NCI-H69 (cell line): ENCODE data around the gene TWNK.
A peak's percentile ranks its signal among the peaks of the same experiment; 100 is the strongest.
"Not testable (repeated sequence)": the region's sequence is repeated elsewhere in the genome, so short reads cannot be mapped to it uniquely, and the experiment has no call there.

ENCODE experiments used
- DNase-seq: peaks from one replicate; lab custom pipeline; 2025; lab: John Stamatoyannopoulos, UW

The TWNK gene

GRCh38 chr10:101030496-101031127, 43.3 kb downstream of the TWNK start:
- no peak for DNase-seq

- peak; percentile 92 for DNase-seq
Observed at GRCh38 chr10:101031128-101031795, 43.9 kb downstream of the TWNK start, which contains the start of the genes PDZD7 and SFXN3. Gene PDZD7, minus strand, starts transcription at chr10:101031129. Its CDS starts 910 bp downstream, at chr10:101030219. Gene SFXN3, plus strand, starts transcription at chr10:101031234. Its CDS starts 3,461 bp downstream, at chr10:101034695.

DNA sequence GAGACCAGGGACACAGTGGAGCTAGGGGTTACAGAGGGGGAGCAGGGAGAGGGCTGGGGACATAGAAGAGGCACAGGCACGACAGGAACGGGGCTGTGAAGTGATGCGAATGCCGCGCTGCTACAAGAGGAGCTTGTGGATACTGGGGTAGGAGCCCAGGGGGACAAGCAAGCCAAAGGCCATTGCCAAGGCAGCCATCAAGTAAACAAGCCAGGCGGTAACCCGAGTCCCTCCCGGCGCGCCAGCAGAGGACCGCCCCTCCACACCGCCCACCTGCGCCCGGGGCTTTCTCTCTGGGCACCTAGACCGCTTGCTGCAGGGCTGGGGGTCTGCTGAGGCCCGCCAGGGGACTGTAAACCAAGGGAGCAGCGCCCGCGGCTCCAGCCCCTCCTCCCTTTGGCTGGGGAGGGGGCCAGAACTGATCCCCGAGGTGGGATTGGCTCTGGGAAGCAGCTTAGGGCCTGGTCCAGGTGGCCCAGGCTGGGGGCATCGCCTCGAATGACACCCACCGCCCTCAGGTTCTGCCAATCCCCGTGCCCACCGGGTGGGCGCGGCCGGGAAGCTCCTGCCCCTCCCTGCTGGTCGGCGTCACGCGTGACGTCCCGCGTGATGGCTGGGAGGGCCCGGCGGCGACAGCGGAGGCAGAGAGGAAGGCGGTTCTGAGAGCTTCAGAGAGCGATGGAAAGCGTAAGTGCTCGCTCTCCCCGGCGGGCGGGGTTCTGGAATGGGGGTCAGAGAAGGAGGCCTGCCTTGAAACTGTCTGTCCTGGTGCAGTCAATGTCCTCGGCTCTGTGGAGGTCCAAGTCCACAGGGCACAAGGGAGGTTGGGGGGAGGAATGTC, 44.7 kb downstream of the TWNK start:
- DNase-seq: peak; percentile 52

GRCh38 chr10:101032637-101033224, 45.4 kb downstream of the TWNK start:
- DNase-seq: peak; percentile 63

GRCh38 chr10:101033276-101033675, 45.9 kb downstream of the TWNK start:
- no peak for DNase-seq

- DNase-seq: not testable (repeated sequence)
Observed at GRCh38 chr10:101034404-101034803, 47.1 kb downstream of the TWNK start.

GRCh38 chr10:101035314-101035713, 48.0 kb downstream of the TWNK start:
- DNase-seq: no peak

GRCh38 chr10:101035916-101036702, 48.8 kb downstream of the TWNK start:
- no peak for DNase-seq

DNA sequence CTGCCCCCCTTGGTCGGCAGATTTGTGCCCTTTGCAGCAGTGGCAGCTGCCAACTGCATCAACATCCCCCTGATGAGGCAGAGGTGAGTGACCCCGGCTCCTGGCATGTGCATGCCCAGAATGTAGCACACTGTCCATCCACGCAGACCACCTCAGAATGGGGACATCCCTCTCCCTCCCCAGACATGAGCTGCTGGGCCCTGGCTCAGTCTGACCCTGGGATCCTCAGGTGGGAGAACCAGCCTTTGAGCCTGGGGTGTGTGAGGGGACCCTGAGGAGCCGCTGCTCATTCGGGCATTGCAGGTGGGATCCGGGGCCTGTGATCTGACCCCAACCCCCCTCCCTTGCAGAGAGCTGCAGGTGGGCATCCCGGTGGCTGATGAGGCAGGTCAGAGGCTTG, 49.4 kb downstream of the TWNK start:
- DNase-seq: no peak

- no peak for DNase-seq
Observed at GRCh38 chr10:101038484-101038883, 51.1 kb downstream of the TWNK start.

- DNase-seq: no peak
Observed at GRCh38 chr10:101040061-101040460, 52.7 kb downstream of the TWNK start.

- DNase-seq: no peak
Observed at GRCh38 chr10:101040851-101041250, 53.5 kb downstream of the TWNK start.

DNA sequence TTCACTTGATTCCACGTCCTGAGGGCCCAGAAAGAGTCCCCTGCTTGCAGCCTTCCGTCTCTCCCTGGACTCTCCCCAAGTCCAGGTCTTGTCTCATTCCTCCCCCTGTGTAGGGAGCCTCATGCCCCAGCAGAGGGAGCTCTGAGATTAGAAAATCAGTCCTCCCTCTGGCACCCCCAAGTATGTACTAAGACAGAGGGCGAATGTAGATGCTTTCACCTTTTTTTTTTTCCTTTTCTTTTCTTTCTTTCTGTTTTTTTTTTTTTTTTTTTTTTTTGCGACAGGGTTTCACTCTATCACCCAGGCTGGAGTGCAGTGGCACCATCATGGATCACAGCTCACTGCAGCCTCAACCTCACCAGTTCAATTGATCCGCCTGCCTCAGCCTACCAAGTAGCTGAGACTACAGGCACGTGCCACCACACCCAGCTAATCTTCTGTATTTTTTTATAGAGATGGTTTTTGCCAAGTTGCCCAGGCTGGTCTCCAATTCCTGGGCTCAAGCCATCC, 54.0 kb downstream of the TWNK start:
- DNase-seq: peak; percentile 75

GRCh38 chr10:101042118-101042517, 54.8 kb downstream of the TWNK start:
- no peak for DNase-seq

DNA sequence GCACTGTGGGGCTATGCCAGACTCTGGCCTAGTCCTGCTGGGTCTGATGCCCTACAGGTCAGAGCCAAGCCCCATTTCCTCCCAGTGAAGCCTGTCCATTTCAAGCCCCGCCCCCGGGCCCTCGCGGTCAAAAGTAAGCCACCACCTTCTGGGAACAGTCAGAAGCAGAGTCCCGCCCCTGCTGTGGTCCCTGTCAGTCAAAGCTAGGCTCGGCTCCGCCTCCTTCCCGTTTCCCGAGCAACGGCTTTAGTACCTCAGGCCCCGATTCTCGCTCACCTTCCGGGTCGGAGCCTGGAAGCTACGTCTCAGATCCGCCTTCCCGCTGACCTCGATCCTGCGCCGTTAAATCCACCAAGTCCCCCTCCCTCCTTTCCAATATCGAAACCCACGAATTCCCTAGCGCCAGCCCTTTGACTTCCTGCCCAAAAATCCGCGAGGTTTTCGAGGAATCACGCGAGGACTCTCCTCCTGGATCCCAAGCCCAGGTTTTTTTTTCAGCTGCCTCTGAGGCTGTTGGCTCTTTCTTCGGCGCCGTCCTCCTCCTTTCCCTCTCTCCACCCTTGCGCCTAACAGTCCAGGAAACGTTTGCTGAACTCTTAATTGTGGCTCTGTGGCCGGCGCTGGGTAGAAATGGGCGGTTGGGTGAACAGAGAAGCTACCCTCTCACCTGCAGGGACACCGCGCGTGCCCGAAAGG, 55.5 kb downstream of the TWNK start:
- peak; percentile 95 for DNase-seq

DNA sequence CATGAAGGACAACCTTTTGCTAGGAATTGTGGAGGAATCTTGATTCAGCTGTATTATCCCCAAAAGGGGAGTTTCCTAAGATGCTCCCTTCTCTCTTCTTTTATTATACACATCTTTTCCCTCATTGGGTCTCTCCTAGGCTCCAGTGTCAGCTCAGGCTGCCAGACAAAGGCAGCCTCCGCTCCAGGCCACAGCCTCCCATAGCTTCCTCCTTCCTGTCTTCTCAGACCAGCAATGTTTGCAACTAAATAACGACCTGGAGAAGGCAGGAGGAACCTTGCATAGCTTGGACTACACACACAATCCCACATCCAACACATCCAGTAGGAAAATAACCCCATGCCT, 56.0 kb downstream of the TWNK start:
- DNase-seq: peak; percentile 50
